ENCODE results near the gene DLG2.

DNA sequence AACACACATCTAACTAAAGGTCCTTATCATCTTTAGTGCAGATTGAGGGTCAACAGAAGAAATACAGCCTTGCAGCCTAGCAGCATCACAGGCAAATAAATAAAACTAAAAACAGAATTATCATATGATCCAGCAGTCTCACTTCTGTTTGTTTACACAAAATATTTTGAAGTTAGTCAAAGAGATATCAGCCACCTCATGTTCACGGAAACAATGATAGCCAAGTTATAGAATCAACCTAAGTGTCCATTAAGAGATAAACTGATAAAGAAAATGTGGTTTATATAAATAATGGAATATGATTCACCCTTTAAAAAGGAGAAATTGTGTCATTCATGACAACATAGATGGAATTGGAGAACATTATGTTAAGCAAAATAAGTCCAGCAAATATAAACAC, 1602.9 kb downstream of the DLG2 start:
- TF ChIP-seq CTCF (IDR thresholded peaks at IDR 0.05; ENCODE audit: control extremely low read depth in 1 of 3, insufficient read depth in 1 of 3, low read depth in 1 of 3, low read length in 3 of 3), result no peak
- TF ChIP-seq RFX5 (IDR thresholded peaks at IDR 0.05; ENCODE audit: borderline replicate concordance, low read depth, low read length), result no peak
- TF ChIP-seq SP2 (IDR thresholded peaks at IDR 0.05; ENCODE audit: low read length), result no peak
- no peak for TF ChIP-seq HDAC2 (IDR thresholded peaks at IDR 0.05; ENCODE audit: borderline replicate concordance in 1 of 2, low read depth in 2 of 2, low read length in 2 of 2)
- no peak for TF ChIP-seq POLR2A (IDR thresholded peaks at IDR 0.05; ENCODE audit: control extremely low read depth in 1 of 2, low read depth in 2 of 2, low read length in 2 of 2)
- TF ChIP-seq MAFK (IDR thresholded peaks at IDR 0.05; ENCODE audit: low read depth, low read length), result no peak
- TF ChIP-seq CBX5 (IDR thresholded peaks at IDR 0.05; ENCODE audit: low read depth, low read length), result no peak
- no peak for TF ChIP-seq EZH2 (IDR thresholded peaks at IDR 0.05; ENCODE audit: low read depth, low read length, severe bottlenecking)
